HCT116 (cell line): ENCODE data around the gene THEMIS. TPM values are rescaled to one million over a fixed set of nuclear protein-coding genes. Genes with fewer than 3 reads are reported as not detected.

Experiments
- ATAC-seq: fragments of 200-7000 bp; cut with Tn5 transposase; 2 replicates; pipeline ENCODE4 v1.9.1; 2020; ENCODE audit warnings: mild to moderate bottlenecking, moderate library complexity
- BruUV-seq: library from RNA; stranded (reverse); fragments of 400-500 nt; replicated peaks from 2 replicates; lab custom pipeline; 2021; lab: Mats Ljungman, UMichigan
- CTCF ChIA-PET: fragments of 300-600 bp; sonication (Branson Sonifier 250); formaldehyde crosslinking; loops from one replicate; lab custom pipeline; 2021; ENCODE audit warnings: antibody characterized with exemption; lab: Charles Lee
- POLR2A ChIA-PET: fragments of 300-600, 350-600 bp; sonication (Branson Sonifier 250); formaldehyde crosslinking; loops from one replicate; lab custom pipeline; 2021; ENCODE audit warnings: antibody characterized with exemption; lab: Charles Lee
- RAD21 ChIA-PET, 2 experiments: fragments of 300-600 bp; sonication (Branson Sonifier 250); formaldehyde crosslinking; loops; one replicate each; lab custom pipeline; 2023; ENCODE audit warnings: low total read pairs in 2 of 2; ENCODE audit not compliant: uncharacterized antibody in 2 of 2, unreplicated experiment in 2 of 2, low non-redundant PET in 1 of 2; lab: Charles Lee
- DNase-seq: peaks from one replicate; pipeline ENCODE4 v3.0.0-alpha.2; 2010; ENCODE audit warnings: low read depth, low spot score
- H2AFZ ChIP-seq: fragments of 200-600 bp; shearing (Covaris generic), sonication (generic); 2 replicates; pipeline ENCODE4 v1.6.1; 2017; ENCODE audit warnings: low read depth, mixed run types, mixed read lengths, antibody characterized with exemption, low read length; ENCODE audit not compliant: poor library complexity, severe bottlenecking
- H3K27ac ChIP-seq: 2 replicates; pipeline ENCODE4 v1.5.1; 2012; ENCODE audit warnings: low read depth, low read length
- H3K27me3 ChIP-seq: fragments of 200-600 bp; sonication (generic); 2 replicates; pipeline ENCODE4 v1.6.1; 2016; ENCODE audit warnings: mixed run types, low read length, mixed read lengths; ENCODE audit not compliant: insufficient read depth
- H3K36me3 ChIP-seq, 2 experiments: fragments of 200-500 bp in 1 of 2; fragments of 200-600 bp in 1 of 2; sonication (Bioruptor generic) in 1 of 2; sonication (generic) in 1 of 2; 2 replicates each; pipeline versions ENCODE4 v1.5.1 to v1.6.1; 2014 to 2016; ENCODE audit warnings: low read length in 2 of 2, inconsistent platforms in 1 of 2, mixed read lengths in 1 of 2, mixed run types in 1 of 2; ENCODE audit not compliant: insufficient read depth in 2 of 2, control insufficient read depth in 1 of 2
- H3K4me1 ChIP-seq, 2 experiments: fragments of 200-600 bp in 1 of 2; sonication (generic) in 1 of 2; 2 replicates each; pipeline versions ENCODE4 v1.5.1 to v1.6.1; 2012 to 2017; ENCODE audit warnings: low read length in 2 of 2, inconsistent platforms in 1 of 2, mild to moderate bottlenecking in 1 of 2, mixed read lengths in 1 of 2, mixed run types in 1 of 2, moderate library complexity in 1 of 2; ENCODE audit not compliant: insufficient read depth in 2 of 2, control insufficient read depth in 1 of 2
- H3K4me2 ChIP-seq: fragments of 200-600 bp; sonication (generic); 2 replicates; pipeline ENCODE4 v1.6.1; 2017; ENCODE audit warnings: mixed run types, low read length, mixed read lengths
- H3K4me3 ChIP-seq, 2 experiments: fragments of 200-600 bp in 1 of 2; sonication (generic) in 1 of 2; replicated peaks in 1 of 2; 2 replicates each; pipeline ENCODE4 v1.5.1; 2011 to 2016; ENCODE audit warnings: low read length in 2 of 2, control low read depth in 1 of 2, low read depth in 1 of 2, mild to moderate bottlenecking in 1 of 2, mixed read lengths in 1 of 2, mixed run types in 1 of 2
- H3K79me2 ChIP-seq: fragments of 200-600 bp; sonication (generic); 2 replicates; pipeline ENCODE4 v1.6.1; 2017; ENCODE audit warnings: mild to moderate bottlenecking, mixed run types, low read length, moderate library complexity, mixed read lengths; ENCODE audit not compliant: insufficient read depth
- H3K9ac ChIP-seq: fragments of 200-600 bp; sonication (generic); 2 replicates; pipeline ENCODE4 v1.6.1; 2016; ENCODE audit warnings: low read length, mixed read lengths
- H3K9me2 ChIP-seq: fragments of 200-600 bp; sonication (generic), shearing (Covaris generic); 2 replicates; pipeline ENCODE4 v1.6.1; 2017; ENCODE audit warnings: mixed run types, mild to moderate bottlenecking, moderate library complexity; ENCODE audit not compliant: insufficient read depth
- H3K9me3 ChIP-seq, 2 experiments: fragments of 200-500 bp in 1 of 2; fragments of 200-600 bp in 1 of 2; sonication (Bioruptor generic) in 1 of 2; sonication (generic) in 1 of 2; 2 replicates each; pipeline ENCODE4 v1.6.1; 2014 to 2017; ENCODE audit warnings: low read length in 2 of 2, mixed read lengths in 2 of 2, inconsistent platforms in 1 of 2, low read depth in 1 of 2, mild to moderate bottlenecking in 1 of 2, mixed run types in 1 of 2, moderate library complexity in 1 of 2; ENCODE audit not compliant: control insufficient read depth in 1 of 2, insufficient read depth in 1 of 2
- H4K20me1 ChIP-seq: fragments of 200-600 bp; sonication (generic), shearing (Covaris generic); 2 replicates; pipeline ENCODE4 v1.6.1; 2017; ENCODE audit warnings: mixed run types, mild to moderate bottlenecking, moderate library complexity; ENCODE audit not compliant: insufficient read depth
- CBX3 ChIP-seq: IDR thresholded peaks from 2 replicates; pipeline ENCODE4 v1.6.1; 2012; ENCODE audit warnings: low read depth
- CEBPB ChIP-seq: IDR thresholded peaks from 2 replicates; pipeline ENCODE4 v1.6.1; 2012; ENCODE audit warnings: low read depth
- ELF1 ChIP-seq: IDR thresholded peaks from 2 replicates; pipeline ENCODE4 v1.6.1; 2012; ENCODE audit warnings: low read depth, borderline replicate concordance
- EZH2 ChIP-seq: fragments of 200-600 bp; sonication (generic); IDR thresholded peaks from 2 replicates; pipeline ENCODE4 v1.6.1; 2017; ENCODE audit warnings: antibody characterized with exemption, mixed run types
- EZH2phosphoT487 ChIP-seq: fragments of 200-600 bp; IDR thresholded peaks from 2 replicates; pipeline ENCODE4 v1.6.1; 2018; ENCODE audit warnings: antibody characterized with exemption, borderline replicate concordance
- FOSL1 ChIP-seq: IDR thresholded peaks from 2 replicates; pipeline ENCODE4 v1.6.1; 2012; ENCODE audit warnings: low read depth
- JUND ChIP-seq: IDR thresholded peaks from 2 replicates; pipeline ENCODE4 v1.6.1; 2012
- POLR2AphosphoS5 ChIP-seq: IDR thresholded peaks from 2 replicates; pipeline ENCODE4 v1.6.1; 2011; ENCODE audit warnings: mild to moderate bottlenecking, low read depth, low read length, moderate library complexity
- RAD21 ChIP-seq: IDR thresholded peaks from 2 replicates; pipeline ENCODE4 v1.6.1; 2012; ENCODE audit warnings: low read depth, mild to moderate bottlenecking
- SIN3A ChIP-seq: IDR thresholded peaks from 2 replicates; pipeline ENCODE4 v1.6.1; 2012; ENCODE audit warnings: low read depth
- SRF ChIP-seq: IDR thresholded peaks from 2 replicates; pipeline ENCODE4 v1.6.1; 2012; ENCODE audit warnings: low read depth
- TCF7L2 ChIP-seq: IDR thresholded peaks from 2 replicates; pipeline ENCODE4 v1.7.0; 2011; ENCODE audit warnings: borderline replicate concordance, inconsistent platforms; ENCODE audit not compliant: insufficient read depth, insufficient read length; ENCODE audit errors: extremely low read depth
- YY1 ChIP-seq: IDR thresholded peaks from 2 replicates; pipeline ENCODE4 v1.6.1; 2011; ENCODE audit warnings: low read length, low read depth, moderate library complexity, mild to moderate bottlenecking; ENCODE audit not compliant: insufficient replicate concordance; ENCODE audit errors: extremely low read depth
- ZNF274 ChIP-seq: fragments of 200-500 bp; sonication (Bioruptor generic); IDR thresholded peaks from 2 replicates; pipeline ENCODE4 v1.6.1; 2014; ENCODE audit warnings: mild to moderate bottlenecking, low read depth, low read length, inconsistent platforms
- intact Hi-C: fragments of 100-400 bp; cut with micrococcal nuclease; formaldehyde crosslinking; loops from 2 replicates; pipeline ENCODE4 v1.10.0; 2022
- total RNA-seq: library from RNA; stranded (reverse); gene quantifications from one replicate; pipeline ENCODE4 v1.2.1, GENCODE V29; 2021; ENCODE audit not compliant: unreplicated experiment
- TF ChIP-seq, protein P1 (sequence below): IDR thresholded peaks from 2 replicates; pipeline ENCODE4 v1.6.1; 2012
- TF ChIP-seq, protein P2 (sequence below): IDR thresholded peaks from 2 replicates; pipeline ENCODE4 v1.6.1; 2011; ENCODE audit warnings: mild to moderate bottlenecking, low read length, moderate library complexity; ENCODE audit not compliant: insufficient replicate concordance; ENCODE audit errors: extremely low read depth

The THEMIS gene
- total RNA-seq, 1 experiment from 2014 or later, result 0.20 TPM

DNA sequence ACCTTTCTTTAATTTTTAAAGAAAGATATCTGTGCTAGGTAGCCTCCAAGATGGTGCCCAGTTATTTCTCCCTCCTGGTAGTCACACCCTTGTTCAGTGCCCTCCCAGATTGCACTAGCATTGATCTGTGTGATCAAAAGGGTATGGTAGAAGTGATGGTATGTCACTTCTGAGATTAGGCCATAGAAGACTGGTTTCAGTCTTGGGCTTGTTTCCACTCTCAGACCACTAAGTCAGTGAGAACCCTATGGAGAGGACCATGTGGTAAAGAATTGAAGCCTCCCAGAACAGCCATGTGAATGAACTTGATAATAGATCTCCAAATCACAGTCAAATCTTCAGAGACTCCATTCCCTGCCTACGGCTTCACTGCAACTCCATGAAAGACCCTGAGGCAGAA, 57.3 kb downstream of the THEMIS start:
- ChIA-PET CTCF (no interaction called here), RAD21 (no interaction called here), POLR2A (no interaction called here)
- no peak for DNase-seq
- Histone ChIP-seq H3K4me3 (no peak overlapping the region), H3K36me3 (no peaks in the 10 kb centered on the region), H3K27ac (no peak overlapping the region), H3K9ac (no peak overlapping the region), H3K79me2 (no peaks in the 10 kb centered on the region), H3K4me2 (no peak overlapping the region), H3K27me3 (no peaks in the 10 kb centered on the region), H4K20me1 (no peaks in the 10 kb centered on the region), H2AFZ (no peak overlapping the region), H3K4me1 (no peaks in the 10 kb centered on the region), H3K9me2 (0 out of 2 replicates have a peak, but pooled peaks cover 5% of the 10 kb centered on the region), H3K9me3 (no peaks in the 10 kb centered on the region)
- no TSS peak for BruUV-seq
- TF ChIP-seq RAD21 (no peak), ELF1 (no peak), SIN3A (no peak), CBX3 (no peak), POLR2AphosphoS5 (no peak), CEBPB (no peak), EZH2phosphoT487 (no peak), YY1 (no peak), SRF (no peak), ZNF274 (no peak), EZH2 (no peak), FOSL1 (no peak), TCF7L2 (no peak), JUND (no peak)
- TF ChIP-seq, protein P1, sequence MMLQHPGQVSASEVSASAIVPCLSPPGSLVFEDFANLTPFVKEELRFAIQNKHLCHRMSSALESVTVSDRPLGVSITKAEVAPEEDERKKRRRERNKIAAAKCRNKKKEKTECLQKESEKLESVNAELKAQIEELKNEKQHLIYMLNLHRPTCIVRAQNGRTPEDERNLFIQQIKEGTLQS, result no peak
- TF ChIP-seq, protein P2, sequence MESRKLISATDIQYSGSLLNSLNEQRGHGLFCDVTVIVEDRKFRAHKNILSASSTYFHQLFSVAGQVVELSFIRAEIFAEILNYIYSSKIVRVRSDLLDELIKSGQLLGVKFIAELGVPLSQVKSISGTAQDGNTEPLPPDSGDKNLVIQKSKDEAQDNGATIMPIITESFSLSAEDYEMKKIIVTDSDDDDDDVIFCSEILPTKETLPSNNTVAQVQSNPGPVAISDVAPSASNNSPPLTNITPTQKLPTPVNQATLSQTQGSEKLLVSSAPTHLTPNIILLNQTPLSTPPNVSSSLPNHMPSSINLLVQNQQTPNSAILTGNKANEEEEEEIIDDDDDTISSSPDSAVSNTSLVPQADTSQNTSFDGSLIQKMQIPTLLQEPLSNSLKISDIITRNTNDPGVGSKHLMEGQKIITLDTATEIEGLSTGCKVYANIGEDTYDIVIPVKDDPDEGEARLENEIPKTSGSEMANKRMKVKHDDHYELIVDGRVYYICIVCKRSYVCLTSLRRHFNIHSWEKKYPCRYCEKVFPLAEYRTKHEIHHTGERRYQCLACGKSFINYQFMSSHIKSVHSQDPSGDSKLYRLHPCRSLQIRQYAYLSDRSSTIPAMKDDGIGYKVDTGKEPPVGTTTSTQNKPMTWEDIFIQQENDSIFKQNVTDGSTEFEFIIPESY, result no peak
- ATAC-seq, result no peak
- intact Hi-C loops, result loop anchor here (5.0 kb wide), 1 partner anchor 884 kb away; no protein-coding TSS in a partner anchor
